GM21529 (cell line): ENCODE data around the gene EMC9.

Source experiments
- ATAC-seq: cut with Tn5 transposase; IDR thresholded peaks from one replicate; pipeline ENCODE4 v1.9.1; 2021; ENCODE audit not compliant: unreplicated experiment

Gene EMC9, protein sequence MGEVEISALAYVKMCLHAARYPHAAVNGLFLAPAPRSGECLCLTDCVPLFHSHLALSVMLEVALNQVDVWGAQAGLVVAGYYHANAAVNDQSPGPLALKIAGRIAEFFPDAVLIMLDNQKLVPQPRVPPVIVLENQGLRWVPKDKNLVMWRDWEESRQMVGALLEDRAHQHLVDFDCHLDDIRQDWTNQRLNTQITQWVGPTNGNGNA

DNA sequence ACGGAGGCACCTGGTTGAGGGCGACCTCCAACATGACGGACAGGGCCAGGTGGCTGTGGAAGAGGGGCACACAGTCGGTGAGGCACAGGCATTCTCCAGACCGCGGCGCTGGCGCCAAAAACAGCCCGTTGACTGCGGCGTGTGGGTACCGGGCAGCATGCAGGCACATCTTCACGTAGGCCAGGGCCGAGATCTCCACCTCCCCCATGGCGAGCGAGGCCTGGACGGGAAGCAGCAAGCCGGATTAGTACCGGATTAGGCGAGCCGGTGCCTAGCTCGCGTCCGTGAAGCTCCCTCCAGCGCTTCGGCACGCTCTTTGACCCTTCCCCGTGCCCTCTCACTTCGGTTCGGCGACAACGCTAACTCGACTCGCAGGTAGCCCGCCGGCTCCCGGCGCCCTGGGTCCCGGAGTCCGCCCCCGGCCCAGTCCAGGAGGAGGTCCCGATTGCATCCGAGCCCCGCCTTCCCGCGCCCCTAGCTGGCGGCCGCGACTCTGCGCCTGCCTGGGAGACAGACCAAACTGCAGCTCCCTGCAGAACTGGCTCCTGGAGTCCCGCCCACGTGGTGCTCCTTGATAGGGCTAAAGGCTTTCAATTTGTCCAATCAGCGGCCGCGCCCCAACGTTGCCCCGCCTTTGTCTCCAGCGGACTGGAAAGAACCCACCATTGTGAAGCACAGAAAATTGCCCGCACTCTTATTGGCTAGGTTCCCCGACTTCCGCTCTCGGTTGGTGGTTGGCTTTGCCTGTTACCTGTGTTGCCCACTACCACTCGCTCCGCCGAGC is at the start of gene EMC9:
Gene EMC9 (minus strand): TSS at position 495 of the 784 bp plus-strand sequence. CDS start 287 bp downstream, at position 208.
- peak; percentile 83 for ATAC-seq

- ATAC-seq: no peak
Observed at GRCh38 chr14:24190416-24190815, 49.0 kb upstream of the EMC9 start.

DNA sequence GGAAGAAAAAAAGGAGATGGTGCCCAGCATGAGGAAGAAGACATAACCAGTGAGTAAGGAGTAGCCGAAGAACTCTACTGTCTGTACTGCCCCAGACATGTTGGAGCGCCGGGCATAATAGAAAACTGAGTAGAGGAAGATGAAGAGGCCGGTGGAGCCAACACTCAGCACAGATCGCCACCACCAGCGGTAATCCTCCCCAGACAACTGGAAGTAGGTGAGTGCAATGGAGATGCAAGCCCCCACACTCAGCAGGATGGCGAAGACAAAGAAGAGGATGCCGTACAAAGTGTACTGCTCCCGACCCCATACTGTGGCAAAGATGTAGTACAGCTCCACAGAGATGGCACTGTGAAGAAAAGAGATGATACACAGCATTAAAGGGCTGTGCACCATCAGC is 48.1 kb upstream of the EMC9 start:
- no peak for ATAC-seq

- no peak for ATAC-seq
Observed at GRCh38 chr14:24189059-24189375, 47.6 kb upstream of the EMC9 start.

DNA sequence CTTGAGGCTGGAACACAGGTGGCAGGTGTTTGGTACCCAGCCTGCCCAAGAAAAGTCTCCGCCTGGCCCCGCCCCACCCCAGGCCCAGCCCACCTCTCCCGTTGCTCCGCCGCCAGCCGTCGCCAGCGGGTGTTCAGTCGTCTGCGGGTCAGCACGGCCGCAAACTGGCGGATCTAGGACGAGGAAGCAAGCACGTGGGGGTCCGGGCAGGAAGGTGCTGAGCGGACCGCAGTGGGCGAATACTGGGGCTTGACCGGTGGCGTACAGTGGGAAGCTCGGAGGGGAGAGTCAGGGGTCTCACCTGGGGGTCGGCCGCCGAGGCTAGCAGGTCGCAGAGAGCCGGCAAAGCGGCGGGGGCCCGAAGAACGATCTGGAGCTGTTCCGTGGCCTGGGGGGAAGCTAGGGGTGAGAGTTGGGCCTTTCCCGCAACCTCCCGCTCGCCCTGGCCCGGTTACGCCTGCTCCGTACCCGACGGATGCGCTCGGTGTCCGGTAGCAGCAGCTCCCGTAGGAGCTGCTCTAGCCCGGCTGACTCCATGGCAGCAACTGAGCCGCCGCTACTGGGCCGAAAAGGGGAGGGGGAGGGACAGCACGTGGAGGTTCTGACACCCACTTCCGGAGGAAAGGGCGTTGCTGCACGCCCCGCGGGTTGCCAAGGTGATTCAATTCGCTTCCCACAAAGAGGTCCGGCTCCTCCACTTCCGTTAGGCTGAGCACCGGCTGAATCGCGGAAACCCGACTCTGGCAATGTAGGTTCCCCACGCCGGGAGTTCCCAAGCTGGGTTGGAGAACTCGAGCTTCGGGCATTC is 47.1 kb upstream of the EMC9 start, which contains the start of gene IPO4:
Gene IPO4 (minus strand): TSS at position 566 of the 808 bp plus-strand sequence. CDS start 29 bp downstream, at position 537.
- ATAC-seq: peak; percentile 85

GRCh38 chr14:24187539-24187915 is 46.1 kb upstream of the EMC9 start:
- ATAC-seq: no peak

GRCh38 chr14:24186831-24187538 is 45.6 kb upstream of the EMC9 start:
- no peak for ATAC-seq

GRCh38 chr14:24185741-24186140 is 44.4 kb upstream of the EMC9 start:
- no peak for ATAC-seq

- no peak for ATAC-seq
Observed at GRCh38 chr14:24185026-24185425, 43.6 kb upstream of the EMC9 start.

DNA sequence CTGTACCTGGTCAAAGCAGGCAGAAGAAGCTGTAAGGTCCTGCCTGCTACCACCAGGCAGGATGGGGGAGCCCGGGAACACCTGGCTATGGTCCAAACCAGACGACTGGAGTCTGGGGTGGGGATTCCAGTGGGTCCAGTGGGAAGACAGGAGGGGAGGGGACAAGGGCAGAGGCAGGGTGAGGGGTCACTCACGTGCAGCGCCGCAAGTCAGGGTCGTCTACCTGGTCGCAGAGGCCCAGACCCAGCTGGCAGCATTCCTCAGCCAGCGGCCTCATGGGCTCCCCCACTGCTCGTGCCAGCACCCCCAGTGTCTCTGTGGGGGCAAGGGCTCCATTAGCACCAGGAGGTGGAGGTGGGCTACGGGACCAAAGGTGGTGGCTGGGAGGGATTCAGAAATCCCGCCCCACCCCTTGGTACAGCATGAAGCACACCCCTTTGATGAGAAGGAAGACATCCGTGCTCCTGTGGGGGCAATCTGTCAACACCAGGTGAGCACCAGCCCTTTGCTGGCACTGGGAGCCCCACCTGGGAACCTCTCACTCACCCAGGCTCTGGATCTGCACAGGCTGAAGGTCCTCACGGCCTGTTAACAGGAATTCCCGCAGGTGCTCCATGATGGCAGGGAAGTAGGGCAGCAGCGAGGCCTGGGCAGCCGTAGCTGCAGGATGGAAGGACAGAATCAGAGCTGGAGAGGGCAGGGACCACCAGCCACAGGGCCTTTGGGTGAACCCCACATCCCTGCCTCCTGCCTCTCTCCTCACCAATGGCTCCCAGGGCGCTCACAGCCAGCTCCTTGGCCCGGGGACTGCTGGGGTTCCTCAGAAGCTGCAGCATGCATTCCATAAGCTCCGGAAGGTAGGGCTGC is 42.9 kb upstream of the EMC9 start:
- no peak for ATAC-seq

GRCh38 chr14:24183014-24183481 is 41.7 kb upstream of the EMC9 start:
- no peak for ATAC-seq

DNA sequence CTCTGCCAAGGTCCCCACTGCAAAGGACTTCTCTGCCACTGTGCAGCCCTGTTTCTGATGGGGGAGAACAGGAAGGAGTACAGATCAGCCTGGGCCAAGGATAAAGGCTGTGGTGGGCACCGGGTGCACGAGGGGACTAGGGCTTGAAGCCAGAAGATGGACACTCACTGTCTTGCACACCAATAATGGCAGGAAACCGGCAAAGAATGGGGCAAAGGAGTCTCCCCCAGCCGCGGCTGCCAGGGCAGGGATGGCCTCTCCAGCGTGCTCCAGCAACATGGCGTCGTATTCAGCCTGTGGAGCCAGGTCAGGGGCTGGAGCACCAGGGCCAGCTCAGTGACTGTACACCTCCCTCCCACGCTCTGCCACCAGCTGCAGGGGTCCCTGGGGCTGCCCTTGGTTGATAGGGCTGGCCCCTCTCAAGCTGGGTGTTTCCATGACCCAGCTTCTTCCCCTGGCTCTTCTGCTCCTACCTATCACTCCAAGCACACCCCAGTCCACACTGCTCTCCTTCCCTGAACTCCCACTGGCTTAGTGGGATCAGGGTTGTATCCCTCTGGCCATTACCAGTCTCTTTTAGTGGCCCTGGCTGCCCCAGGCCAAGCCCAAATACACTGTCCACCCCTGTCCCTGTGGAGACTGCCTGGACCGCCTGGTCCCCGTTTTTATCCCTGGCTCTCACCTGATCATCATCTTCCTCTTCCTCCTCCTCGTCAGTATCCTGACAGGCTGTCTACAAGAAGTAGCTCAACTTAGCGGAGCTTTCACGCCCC is 40.9 kb upstream of the EMC9 start:
- no peak for ATAC-seq

DNA sequence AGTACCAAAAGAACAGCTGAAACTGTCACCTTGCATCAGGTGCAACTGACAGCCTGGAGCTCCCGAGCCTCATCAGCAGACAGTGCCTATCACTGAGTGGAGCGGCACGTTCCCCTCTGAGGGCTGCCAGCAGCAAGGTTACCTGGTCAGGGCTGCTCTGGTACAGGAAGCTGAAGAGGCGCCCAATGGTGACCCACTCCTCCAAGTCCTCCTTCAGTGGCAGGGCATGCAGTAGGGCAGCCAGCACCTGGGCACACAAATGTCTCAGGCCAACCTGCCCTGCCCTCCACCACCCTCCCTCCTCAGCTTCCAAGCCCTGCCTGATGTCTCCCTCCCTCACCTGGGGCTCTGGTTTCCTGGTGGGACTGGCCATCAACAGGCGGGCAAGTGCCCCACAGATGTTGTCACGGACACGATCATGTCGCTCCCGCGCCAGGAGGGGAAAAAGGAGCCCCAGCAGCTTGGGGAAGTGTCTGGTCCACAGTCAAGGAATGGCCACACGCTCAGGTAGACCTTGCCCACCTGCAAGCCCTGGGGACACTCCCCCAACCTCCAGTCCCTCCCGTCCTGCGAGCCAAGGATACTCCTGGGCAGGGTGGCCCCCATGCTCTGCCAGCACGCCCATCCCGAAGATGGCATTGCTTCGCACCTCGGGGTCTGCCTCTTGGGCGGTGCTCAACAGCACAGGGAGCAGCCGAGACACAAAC is 40.1 kb upstream of the EMC9 start:
- ATAC-seq: no peak

- ATAC-seq: no peak
Observed at GRCh38 chr14:24179961-24180796, 38.8 kb upstream of the EMC9 start.

GRCh38 chr14:24179294-24179960 is 38.0 kb upstream of the EMC9 start:
- no peak for ATAC-seq

- ATAC-seq: no peak
Observed at GRCh38 chr14:24178399-24179178, 37.2 kb upstream of the EMC9 start.

DNA sequence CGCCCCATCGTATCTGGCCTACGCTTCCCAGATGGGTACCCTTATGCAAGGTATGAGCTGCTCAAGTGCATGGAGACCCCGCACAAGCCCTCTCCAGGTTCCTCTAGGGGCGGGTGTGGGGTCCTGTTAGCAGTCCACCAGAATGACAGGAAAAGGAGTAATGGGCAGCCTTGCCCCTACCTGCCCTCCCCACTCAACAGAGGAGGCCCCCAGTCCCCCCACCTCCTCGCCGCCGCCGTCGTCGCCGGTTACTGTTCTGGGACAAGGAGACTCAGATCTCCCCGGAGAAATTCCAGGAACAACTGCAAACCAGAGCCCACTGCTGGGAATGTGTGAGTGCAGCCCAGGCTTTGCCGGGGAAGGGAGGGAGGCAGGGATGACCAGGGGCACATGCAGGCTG is 36.5 kb upstream of the EMC9 start:
- no peak for ATAC-seq
